ENCODE data around the gene SHISA9.

DNA sequence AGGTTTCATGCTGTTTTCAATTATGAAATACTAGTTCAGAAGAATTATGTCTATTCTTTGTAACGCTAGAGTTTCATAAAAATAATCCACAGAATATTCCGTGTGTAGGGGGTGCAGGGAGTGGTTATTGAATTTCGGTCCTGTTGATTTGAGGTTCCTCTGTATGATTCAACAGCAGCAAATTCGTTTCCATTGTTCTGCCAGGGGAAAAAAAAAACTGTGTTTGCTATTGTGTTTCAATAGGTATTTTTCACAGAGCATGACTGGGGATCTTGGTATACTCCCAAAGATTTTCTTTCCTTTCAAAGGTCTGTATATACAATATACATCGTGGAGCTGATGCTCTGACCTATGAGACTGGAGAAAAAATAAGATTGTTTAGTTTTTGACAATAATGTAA is 15.8 kb downstream of the SHISA9 start:
- TF ChIP-seq, protein P1, sequence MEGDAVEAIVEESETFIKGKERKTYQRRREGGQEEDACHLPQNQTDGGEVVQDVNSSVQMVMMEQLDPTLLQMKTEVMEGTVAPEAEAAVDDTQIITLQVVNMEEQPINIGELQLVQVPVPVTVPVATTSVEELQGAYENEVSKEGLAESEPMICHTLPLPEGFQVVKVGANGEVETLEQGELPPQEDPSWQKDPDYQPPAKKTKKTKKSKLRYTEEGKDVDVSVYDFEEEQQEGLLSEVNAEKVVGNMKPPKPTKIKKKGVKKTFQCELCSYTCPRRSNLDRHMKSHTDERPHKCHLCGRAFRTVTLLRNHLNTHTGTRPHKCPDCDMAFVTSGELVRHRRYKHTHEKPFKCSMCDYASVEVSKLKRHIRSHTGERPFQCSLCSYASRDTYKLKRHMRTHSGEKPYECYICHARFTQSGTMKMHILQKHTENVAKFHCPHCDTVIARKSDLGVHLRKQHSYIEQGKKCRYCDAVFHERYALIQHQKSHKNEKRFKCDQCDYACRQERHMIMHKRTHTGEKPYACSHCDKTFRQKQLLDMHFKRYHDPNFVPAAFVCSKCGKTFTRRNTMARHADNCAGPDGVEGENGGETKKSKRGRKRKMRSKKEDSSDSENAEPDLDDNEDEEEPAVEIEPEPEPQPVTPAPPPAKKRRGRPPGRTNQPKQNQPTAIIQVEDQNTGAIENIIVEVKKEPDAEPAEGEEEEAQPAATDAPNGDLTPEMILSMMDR (IDR thresholded peaks at IDR 0.05), result no peak
- no peak for TF ChIP-seq POLR2A (IDR thresholded peaks at IDR 0.05)
